GM13976 (cell line): ENCODE results near the gene CNPPD1.

Experiments
- DNase-seq: peaks from one replicate; pipeline ENCODE4 v3.0.0; 2012; ENCODE audit warnings: low spot score
- CTCF ChIP-seq: IDR thresholded peaks from 2 replicates; pipeline ENCODE4 v1.5.1; 2012; ENCODE audit warnings: borderline replicate concordance, mild to moderate bottlenecking; ENCODE audit not compliant: insufficient read depth; ENCODE audit errors: extremely low read depth, missing control alignments, control extremely low read depth
- in situ Hi-C: fragments of 300-500 bp; cut with MboI; formaldehyde crosslinking; loops from one replicate; pipeline ENCODE4 v1.12.0; 2022; ENCODE audit warnings: low sequenced_read_pairs, mixed read lengths, inconsistent platforms; ENCODE audit not compliant: unreplicated experiment

Gene CNPPD1

GRCh38 chr2:219123356-219124135 is 53.2 kb downstream of the CNPPD1 start:
- no peak for DNase-seq
- in situ Hi-C loops, result no loop called here
- no peak for TF ChIP-seq CTCF

GRCh38 chr2:219122202-219122980 is 54.3 kb downstream of the CNPPD1 start:
- in situ Hi-C loops, result no loop called here
- no peak for DNase-seq
- no peak for TF ChIP-seq CTCF
